Measurements from ENCODE around the gene FBXL20. TPM values are rescaled to one million over a fixed set of nuclear protein-coding genes. Genes with fewer than 3 reads are reported as not detected.

The FBXL20 gene
- total RNA-seq, 4 donors from 2014 or later, result 13.8 to 49.4 (median 23.1) TPM

GRCh38 chr17:39405436-39405835, 4.0 kb upstream of the FBXL20 start:
- Histone ChIP-seq H3K36me3 (peaks cover 0 to 27% (median 11%) of the 10 kb centered on the region in 4 donors), H3K4me3 (no peak overlapping the region), H3K4me1 (peaks cover 0 to 19% (median 3%) of the 10 kb centered on the region in 4 donors), H3K9me3 (no peaks in the 10 kb centered on the region), H3K27ac (no peak overlapping the region), H3K27me3 (no peaks in the 10 kb centered on the region)
- intact Hi-C loops (cut with DNase I; ENCODE audit: low total_unique reads), result no loop called here
- no peak for TF ChIP-seq POLR2AphosphoS5 (IDR thresholded peaks at IDR 0.05)
- no peak for TF ChIP-seq POLR2A (IDR thresholded peaks at IDR 0.05)
- TF ChIP-seq, protein P1, sequence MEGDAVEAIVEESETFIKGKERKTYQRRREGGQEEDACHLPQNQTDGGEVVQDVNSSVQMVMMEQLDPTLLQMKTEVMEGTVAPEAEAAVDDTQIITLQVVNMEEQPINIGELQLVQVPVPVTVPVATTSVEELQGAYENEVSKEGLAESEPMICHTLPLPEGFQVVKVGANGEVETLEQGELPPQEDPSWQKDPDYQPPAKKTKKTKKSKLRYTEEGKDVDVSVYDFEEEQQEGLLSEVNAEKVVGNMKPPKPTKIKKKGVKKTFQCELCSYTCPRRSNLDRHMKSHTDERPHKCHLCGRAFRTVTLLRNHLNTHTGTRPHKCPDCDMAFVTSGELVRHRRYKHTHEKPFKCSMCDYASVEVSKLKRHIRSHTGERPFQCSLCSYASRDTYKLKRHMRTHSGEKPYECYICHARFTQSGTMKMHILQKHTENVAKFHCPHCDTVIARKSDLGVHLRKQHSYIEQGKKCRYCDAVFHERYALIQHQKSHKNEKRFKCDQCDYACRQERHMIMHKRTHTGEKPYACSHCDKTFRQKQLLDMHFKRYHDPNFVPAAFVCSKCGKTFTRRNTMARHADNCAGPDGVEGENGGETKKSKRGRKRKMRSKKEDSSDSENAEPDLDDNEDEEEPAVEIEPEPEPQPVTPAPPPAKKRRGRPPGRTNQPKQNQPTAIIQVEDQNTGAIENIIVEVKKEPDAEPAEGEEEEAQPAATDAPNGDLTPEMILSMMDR (IDR thresholded peaks at IDR 0.05), result no peak
- no peak for TF ChIP-seq EP300 (IDR thresholded peaks at IDR 0.05; ENCODE audit: low read depth)
- in situ Hi-C loops (cut with MboI; ENCODE audit: low pct_ligation_motif_present in 1 of 4, low pct_unique_long_range_greater_than_20kb in 1 of 4, low sequenced_read_pairs in 3 of 4), result loop anchor here in 1 of 4 donors (10.0 kb wide), 1 partner anchor 49 kb away; the partner anchor contains the start of gene MED1
- DNase-seq, result no peak
- 10 to 26% methylated on average over 1 of the region's 1 CpG for WGBS, 2 donors (ENCODE audit: low coverage in 1 of 2)

- Histone ChIP-seq H3K4me3 (no peak overlapping the region), H3K9me3 (no peaks in the 10 kb centered on the region), H3K27ac (no peak overlapping the region), H3K4me1 (peaks cover 3 to 26% (median 10%) of the 10 kb centered on the region in 4 donors), H3K36me3 (peaks cover 0 to 21% (median 7%) of the 10 kb centered on the region in 4 donors), H3K27me3 (no peaks in the 10 kb centered on the region)
- 67 to 69% methylated on average over 2 to 6 of the region's 6 CpGs for WGBS, 2 donors (ENCODE audit: low coverage in 1 of 2)
- intact Hi-C loops (cut with DNase I; ENCODE audit: low total_unique reads) (no loop called here), in situ Hi-C loops (cut with MboI; ENCODE audit: low pct_ligation_motif_present in 1 of 4, low pct_unique_long_range_greater_than_20kb in 1 of 4, low sequenced_read_pairs in 3 of 4) (loop anchor here in 1 of 4 donors (10.0 kb wide), 1 partner anchor 50 kb away; the partner anchor contains the start of gene MED1)
- DNase-seq, result no peak
- TF ChIP-seq, protein P1 (IDR thresholded peaks at IDR 0.05), result no peak
- TF ChIP-seq POLR2A (IDR thresholded peaks at IDR 0.05) (no peak), POLR2AphosphoS5 (IDR thresholded peaks at IDR 0.05) (no peak), EP300 (IDR thresholded peaks at IDR 0.05; ENCODE audit: low read depth) (no peak)
These were observed 3.3 kb upstream of the FBXL20 start for GRCh38 chr17:39404542-39405378.

GRCh38 chr17:39402890-39403605, 1.6 kb upstream of the FBXL20 start:
- DNase-seq, result no peak
- TF ChIP-seq POLR2AphosphoS5 (IDR thresholded peaks at IDR 0.05) (no peak), POLR2A (IDR thresholded peaks at IDR 0.05) (no peak), EP300 (IDR thresholded peaks at IDR 0.05; ENCODE audit: low read depth) (no peak)
- TF ChIP-seq, protein P1 (IDR thresholded peaks at IDR 0.05), result no peak
- Histone ChIP-seq H3K27ac (peak overlapping the region in 1 of 4 donors; percentile 94), H3K27me3 (no peaks in the 10 kb centered on the region), H3K4me3 (no peak overlapping the region), H3K9me3 (no peaks in the 10 kb centered on the region), H3K36me3 (peaks cover 0 to 5% (median 2%) of the 10 kb centered on the region in 4 donors), H3K4me1 (peaks cover 7 to 43% (median 19%) of the 10 kb centered on the region in 4 donors)
- in situ Hi-C loops (cut with MboI; ENCODE audit: low pct_ligation_motif_present in 1 of 4, low pct_unique_long_range_greater_than_20kb in 1 of 4, low sequenced_read_pairs in 3 of 4) (loop anchor here in 1 of 4 donors (10.0 kb wide), 1 partner anchor 52 kb away; the partner anchor contains the start of gene MED1), intact Hi-C loops (cut with DNase I; ENCODE audit: low total_unique reads) (no loop called here)
- 79 to 83% methylated on average over 16 to 22 of the region's 22 CpGs for WGBS, 2 donors (ENCODE audit: low coverage in 1 of 2)
